Measurements from ENCODE around the gene FNIP1. TPM values are rescaled to one million over a fixed set of nuclear protein-coding genes. Genes with fewer than 3 reads are reported as not detected.

Gene FNIP1
- total RNA-seq, 1 donor from 2014 or later: 29.5 TPM

- H3K9me3 ChIP-seq: no peaks in the 10 kb centered on the region
- H3K4me1 ChIP-seq: no peaks in the 10 kb centered on the region
- TF ChIP-seq CTCF (IDR thresholded peaks at IDR 0.05) (no peak), POLR2A (IDR thresholded peaks at IDR 0.05) (no peak), POLR2AphosphoS5 (IDR thresholded peaks at IDR 0.05; ENCODE audit: insufficient read depth in 1 of 2, low read depth in 1 of 2) (no peak)
- no peaks in the 10 kb centered on the region for H3K27me3 ChIP-seq
- peaks cover 4 to 22% of the 10 kb centered on the region in 2 donors for H3K36me3 ChIP-seq
- DNase-seq (ENCODE audit: extremely low spot score in 2 of 2): no peak
- no peak overlapping the region for H3K27ac ChIP-seq
- intact Hi-C loops (cut with DNase I): no loop called here
- no peak overlapping the region for H3K4me3 ChIP-seq
Observed at GRCh38 chr5:131693894-131694293, 102.9 kb downstream of the FNIP1 start.

DNA sequence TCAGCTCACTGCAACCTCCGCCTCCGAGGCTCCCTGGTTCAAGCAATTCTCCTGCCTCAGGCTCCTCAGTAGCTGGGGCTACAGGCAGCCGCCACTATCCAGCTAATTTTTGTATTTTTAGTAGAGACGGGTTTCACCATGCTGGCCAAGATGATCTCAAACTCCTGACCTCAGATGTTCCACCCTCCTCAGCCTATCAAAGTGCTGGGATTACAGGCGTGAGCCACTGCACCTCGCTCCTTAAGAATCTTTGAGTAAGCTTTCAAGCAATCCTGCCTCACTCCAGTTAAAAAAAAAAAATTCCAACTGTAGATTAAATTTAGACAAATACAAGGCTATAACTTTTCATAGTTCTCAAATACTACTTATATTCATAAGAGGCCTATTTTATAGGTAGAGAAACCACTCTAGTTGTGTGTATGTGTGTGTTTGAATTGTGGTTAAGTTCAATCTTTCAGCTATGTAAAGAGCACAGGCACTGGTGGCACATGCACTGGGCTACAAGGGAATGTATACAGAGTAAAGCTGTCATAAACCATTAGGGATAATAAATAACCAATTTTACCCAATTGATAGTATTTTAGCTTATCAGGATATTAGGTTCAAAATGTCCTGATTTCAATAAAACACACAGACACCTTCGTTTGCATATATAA, 111.2 kb downstream of the FNIP1 start:
- TF ChIP-seq POLR2A (IDR thresholded peaks at IDR 0.05): no peak
- TF ChIP-seq POLR2AphosphoS5 (IDR thresholded peaks at IDR 0.05; ENCODE audit: insufficient read depth in 1 of 2, low read depth in 1 of 2): no peak
- no peak for TF ChIP-seq CTCF (IDR thresholded peaks at IDR 0.05)
- no peak overlapping the region for H3K4me3 ChIP-seq
- no peaks in the 10 kb centered on the region for H3K27me3 ChIP-seq
- peaks cover 0 to 17% of the 10 kb centered on the region in 2 donors for H3K36me3 ChIP-seq
- peaks cover 14% of the 10 kb centered on the region for H3K4me1 ChIP-seq
- H3K9me3 ChIP-seq: no peaks in the 10 kb centered on the region
- H3K27ac ChIP-seq: peak overlapping the region; percentile 11
- intact Hi-C loops (cut with DNase I): no loop called here
- DNase-seq (ENCODE audit: extremely low spot score in 2 of 2): no peak

DNA sequence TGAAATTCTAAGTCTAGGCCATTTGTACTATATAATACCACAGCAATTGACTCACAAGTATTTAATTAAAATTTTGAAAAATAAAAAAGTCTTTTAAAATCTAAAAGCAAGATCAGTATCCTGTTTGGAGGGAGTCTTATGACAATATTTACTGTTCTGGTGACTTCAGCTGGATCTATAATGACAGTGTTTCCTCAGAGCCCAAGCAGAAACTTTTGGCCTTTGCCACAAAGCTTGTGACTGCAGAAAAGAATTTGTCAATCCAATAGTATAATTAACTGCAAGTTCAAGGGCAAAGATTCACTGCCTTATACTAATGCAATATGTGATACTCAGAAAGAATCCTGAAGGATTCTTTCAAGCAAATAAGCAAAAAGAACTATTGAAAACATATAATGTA, 112.2 kb downstream of the FNIP1 start:
- H3K27me3 ChIP-seq: no peaks in the 10 kb centered on the region
- intact Hi-C loops (cut with DNase I): no loop called here
- DNase-seq (ENCODE audit: extremely low spot score in 2 of 2): no peak

GRCh38 chr5:131684051-131684450, 112.8 kb downstream of the FNIP1 start:
- Histone ChIP-seq H3K9me3 (no peaks in the 10 kb centered on the region), H3K36me3 (peaks cover 0 to 7% of the 10 kb centered on the region in 2 donors), H3K4me1 (peaks cover 14% of the 10 kb centered on the region), H3K4me3 (no peak overlapping the region), H3K27me3 (no peaks in the 10 kb centered on the region), H3K27ac (no peak overlapping the region)
- TF ChIP-seq POLR2A (IDR thresholded peaks at IDR 0.05) (no peak), CTCF (IDR thresholded peaks at IDR 0.05) (no peak), POLR2AphosphoS5 (IDR thresholded peaks at IDR 0.05; ENCODE audit: insufficient read depth in 1 of 2, low read depth in 1 of 2) (no peak)
- intact Hi-C loops (cut with DNase I): no loop called here
- DNase-seq (ENCODE audit: extremely low spot score in 2 of 2): no peak

More for the DNA sequence above, 112.2 kb downstream of the FNIP1 start:
- peaks cover 0 to 7% of the 10 kb centered on the region in 2 donors for H3K36me3 ChIP-seq
- H3K4me3 ChIP-seq: no peak overlapping the region
- H3K27ac ChIP-seq: peak overlapping the region; percentile 11
- no peaks in the 10 kb centered on the region for H3K9me3 ChIP-seq
- peaks cover 14% of the 10 kb centered on the region for H3K4me1 ChIP-seq
- TF ChIP-seq POLR2AphosphoS5 (IDR thresholded peaks at IDR 0.05; ENCODE audit: insufficient read depth in 1 of 2, low read depth in 1 of 2): no peak

DNA sequence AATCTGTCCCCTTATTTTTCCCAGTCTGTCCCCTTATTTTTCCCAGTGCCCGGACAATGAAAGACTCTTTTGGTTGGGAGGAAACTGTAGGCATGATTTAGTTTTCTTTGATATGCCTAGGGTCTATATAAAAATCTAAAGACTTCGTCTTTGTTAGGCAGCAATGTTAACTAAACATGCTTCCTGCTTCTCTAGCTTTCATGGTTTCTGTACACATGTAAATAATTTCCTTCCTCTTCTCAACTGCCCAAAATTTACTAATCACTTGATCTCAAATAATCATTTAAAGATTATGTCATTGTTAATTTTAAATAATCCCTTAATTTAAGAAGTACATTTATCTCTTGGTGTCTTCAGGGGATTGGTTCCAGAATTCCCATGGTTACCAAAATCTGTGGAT, 114.0 kb downstream of the FNIP1 start:
- Histone ChIP-seq H3K36me3 (peaks cover 0 to 17% of the 10 kb centered on the region in 2 donors), H3K4me1 (peaks cover 14% of the 10 kb centered on the region), H3K4me3 (no peak overlapping the region), H3K9me3 (no peaks in the 10 kb centered on the region), H3K27ac (no peak overlapping the region), H3K27me3 (no peaks in the 10 kb centered on the region)
- intact Hi-C loops (cut with DNase I): no loop called here
- TF ChIP-seq POLR2AphosphoS5 (IDR thresholded peaks at IDR 0.05; ENCODE audit: insufficient read depth in 1 of 2, low read depth in 1 of 2) (no peak), POLR2A (IDR thresholded peaks at IDR 0.05) (no peak), CTCF (IDR thresholded peaks at IDR 0.05) (no peak)
- no peak for DNase-seq (ENCODE audit: extremely low spot score in 2 of 2)

Measured in vagina (tissue), 2 donors.